NB4 (cell line): ENCODE results near the gene PLTP.

Source experiments
- DNase-seq: peaks from one replicate; pipeline ENCODE4 v3.0.0; 2010; ENCODE audit warnings: low read depth
- H3K4me3 ChIP-seq: one replicate; pipeline ENCODE4 v1.5.1; 2011; ENCODE audit warnings: mild to moderate bottlenecking, low read depth, low read length, moderate library complexity
- CTCF ChIP-seq: IDR thresholded peaks from one replicate; pipeline ENCODE4 v1.5.1; 2012; ENCODE audit warnings: low read depth, low read length
- MAX ChIP-seq: IDR thresholded peaks from 2 replicates; pipeline ENCODE4 v1.6.1; 2011; ENCODE audit warnings: low read depth, low read length
- MYC ChIP-seq: IDR thresholded peaks from 2 replicates; pipeline ENCODE4 v1.6.1; 2011; ENCODE audit warnings: low read depth, low read length
- POLR2A ChIP-seq: IDR thresholded peaks from 2 replicates; pipeline ENCODE4 v1.6.1; 2011; ENCODE audit warnings: mild to moderate bottlenecking; ENCODE audit not compliant: insufficient read length; ENCODE audit errors: extremely low read depth

The PLTP gene

GRCh38 chr20:45924391-45925261 is 12.7 kb upstream of the PLTP start:
- no peak overlapping the region for H3K4me3 ChIP-seq
- DNase-seq, result no peak
- no peak for TF ChIP-seq CTCF
- no peak for TF ChIP-seq MYC
- no peak for TF ChIP-seq POLR2A
- no peak for TF ChIP-seq MAX

DNA sequence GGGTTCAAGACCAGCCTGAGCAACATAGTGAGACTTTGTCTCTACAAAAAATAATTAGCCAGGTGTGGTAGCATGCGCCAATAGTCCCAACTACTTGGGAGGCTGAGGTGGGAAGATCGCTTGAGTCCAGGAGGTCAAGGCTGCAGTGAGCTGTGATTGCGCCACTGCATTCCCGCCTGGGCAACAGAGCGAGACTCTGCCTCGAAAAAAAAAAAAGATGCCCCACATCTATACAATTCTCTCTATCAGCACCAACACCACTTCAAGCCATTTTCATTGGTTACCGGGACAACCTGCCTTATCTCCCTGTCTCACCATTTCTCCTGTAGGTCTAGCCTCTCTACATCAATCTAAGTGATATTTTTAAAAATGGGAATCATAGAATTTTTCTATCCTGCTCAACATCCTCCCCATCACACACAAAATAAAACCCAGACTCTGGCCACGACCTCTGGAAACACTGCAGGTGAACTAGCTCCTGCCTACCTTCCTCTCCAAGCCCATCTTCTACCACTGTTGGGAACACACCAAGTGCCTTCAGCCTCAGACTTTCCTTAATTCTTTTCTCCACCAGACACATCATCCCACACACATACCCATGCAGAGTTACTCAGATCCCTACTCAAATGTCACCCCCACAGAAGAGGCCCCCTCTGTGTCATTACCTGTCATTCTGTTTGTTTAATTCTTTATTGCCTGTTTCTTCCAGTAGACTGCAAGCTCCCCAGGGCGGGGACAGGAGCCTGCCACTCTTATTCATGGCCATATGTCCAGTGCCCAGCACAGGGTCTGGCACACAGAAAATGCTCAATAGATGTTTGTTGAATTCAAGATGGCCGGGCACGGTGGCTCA is 9.6 kb upstream of the PLTP start:
- no peak overlapping the region for H3K4me3 ChIP-seq
- no peak for TF ChIP-seq POLR2A
- TF ChIP-seq CTCF, result no peak
- TF ChIP-seq MYC, result no peak
- TF ChIP-seq MAX, result no peak
- no peak for DNase-seq

DNA sequence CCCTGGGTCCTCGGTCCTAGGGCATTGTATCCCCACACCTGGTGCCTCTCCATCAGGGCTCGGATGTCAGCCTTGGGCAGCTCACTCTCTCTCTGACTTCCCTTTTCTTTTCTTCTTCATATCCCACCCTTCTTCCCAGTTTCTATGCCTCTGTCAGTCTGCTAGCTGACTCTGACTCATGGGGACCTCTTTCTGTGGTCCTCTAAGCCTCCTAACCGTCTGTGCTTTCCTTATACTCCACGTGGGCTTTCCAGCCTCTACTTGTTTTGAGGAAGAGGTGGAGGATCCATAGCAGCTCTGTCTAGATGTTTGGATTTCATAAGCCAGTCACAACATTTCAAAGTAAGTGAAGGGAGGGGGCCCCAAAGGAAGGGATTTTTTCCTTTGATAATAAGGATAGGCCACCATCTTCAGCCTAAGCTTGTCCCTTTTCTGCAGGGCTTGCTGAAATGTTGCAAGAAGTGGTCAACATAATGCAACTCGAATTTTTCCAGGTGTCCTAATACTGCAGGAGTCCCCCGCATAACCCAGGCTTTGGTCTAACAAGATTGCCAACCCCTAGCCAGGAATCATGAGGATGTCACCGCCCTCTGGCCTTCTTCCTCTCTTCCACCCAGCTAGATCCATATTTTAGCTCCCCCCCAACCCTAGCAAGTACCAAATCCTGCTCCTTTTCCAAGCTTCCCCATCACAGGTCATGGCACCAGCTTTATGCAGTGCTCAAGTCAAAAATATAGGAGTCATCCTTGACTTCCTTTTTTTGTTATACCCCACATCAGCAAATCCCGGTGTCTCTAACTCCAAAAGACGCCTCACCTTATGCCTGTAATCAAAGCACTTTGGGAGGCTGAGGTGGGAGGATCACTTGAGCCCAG is 8.7 kb upstream of the PLTP start:
- DNase-seq, result no peak
- TF ChIP-seq CTCF (no peak), POLR2A (no peak), MYC (no peak), MAX (no peak)
- no peak overlapping the region for H3K4me3 ChIP-seq

GRCh38 chr20:45919542-45920399 is 7.8 kb upstream of the PLTP start:
- no peak for DNase-seq
- TF ChIP-seq CTCF (no peak), MAX (no peak), POLR2A (no peak), MYC (no peak)

More at GRCh38 chr20:45919542-45920399, 7.8 kb upstream of the PLTP start:
- no peak overlapping the region for H3K4me3 ChIP-seq
